Neuronal stem cell (in vitro differentiated cells): ENCODE results near the gene FGGY.

Source experiments
- DNase-seq: peaks from one replicate; pipeline ENCODE4 v3.0.0-alpha.2; 2013; ENCODE audit warnings: low spot score
- H2AFZ ChIP-seq: one replicate; pipeline ENCODE4 v1.6.1; 2013; ENCODE audit warnings: mild to moderate bottlenecking, low read length, inconsistent platforms
- H2AK5ac ChIP-seq: 2 replicates; pipeline ENCODE4 v1.6.1; 2013; ENCODE audit warnings: low read depth, mild to moderate bottlenecking, inconsistent platforms, low read length, moderate library complexity, mixed read lengths
- H2BK120ac ChIP-seq: 2 replicates; pipeline ENCODE4 v1.6.1; 2013; ENCODE audit warnings: low read depth, mild to moderate bottlenecking, inconsistent platforms, low read length, moderate library complexity, mixed read lengths
- H2BK12ac ChIP-seq: one replicate; pipeline ENCODE4 v1.6.1; 2013; ENCODE audit warnings: low read length, inconsistent platforms
- H2BK15ac ChIP-seq: 2 replicates; pipeline ENCODE4 v1.6.1; 2013; ENCODE audit warnings: mild to moderate bottlenecking, low read length, inconsistent platforms, mixed read lengths
- H2BK5ac ChIP-seq: one replicate; pipeline ENCODE4 v1.6.1; 2013; ENCODE audit warnings: inconsistent platforms, mild to moderate bottlenecking, low read length, moderate library complexity
- H3K14ac ChIP-seq: one replicate; pipeline ENCODE4 v1.6.1; 2013; ENCODE audit warnings: low read length, inconsistent platforms
- H3K18ac ChIP-seq: 2 replicates; pipeline ENCODE4 v1.6.1; 2013; ENCODE audit warnings: low read length, inconsistent platforms
- H3K23ac ChIP-seq: 2 replicates; pipeline ENCODE4 v1.6.1; 2013; ENCODE audit warnings: low read depth, mild to moderate bottlenecking, mixed read lengths, low read length, inconsistent platforms; ENCODE audit not compliant: poor library complexity
- H3K27ac ChIP-seq: replicated peaks from 3 replicates; pipeline ENCODE4 v1.5.1; 2013; ENCODE audit warnings: low read length, inconsistent platforms
- H3K27me3 ChIP-seq, 3 experiments: 2 replicates each; pipeline ENCODE4 v1.6.1; 2013; ENCODE audit warnings: low read length in 3 of 3, mild to moderate bottlenecking in 2 of 3, inconsistent platforms in 1 of 3, low read depth in 1 of 3, mixed read lengths in 1 of 3, moderate library complexity in 1 of 3; ENCODE audit not compliant: control insufficient read depth in 3 of 3, insufficient read depth in 3 of 3
- H3K36me3 ChIP-seq, 2 donors: replicated peaks in 1 of 2; 2 replicates each; pipeline ENCODE4 v1.6.1; 2013; ENCODE audit warnings: low read length in 2 of 2; ENCODE audit not compliant: control insufficient read depth in 2 of 2, insufficient read depth in 2 of 2
- H3K4ac ChIP-seq: 2 replicates; pipeline ENCODE4 v1.6.1; 2013; ENCODE audit warnings: inconsistent platforms, mild to moderate bottlenecking, low read length, moderate library complexity
- H3K4me1 ChIP-seq, 2 donors: 1 replicate in 1 of 2; 2 replicates in 1 of 2; pipeline ENCODE4 v1.6.1; 2013; ENCODE audit warnings: low read length in 2 of 2, low read depth in 1 of 2; ENCODE audit not compliant: control insufficient read depth in 2 of 2, insufficient read depth in 1 of 2
- H3K4me2 ChIP-seq: one replicate; pipeline ENCODE4 v1.6.1; 2013; ENCODE audit warnings: mild to moderate bottlenecking, low read length, inconsistent platforms; ENCODE audit not compliant: insufficient read depth, poor library complexity, severe bottlenecking
- H3K4me3 ChIP-seq, 2 donors: 2 replicates each; pipeline ENCODE4 v1.5.1; 2013; ENCODE audit warnings: low read length in 2 of 2, mild to moderate bottlenecking in 2 of 2, inconsistent platforms in 1 of 2, moderate library complexity in 1 of 2
- H3K79me1 ChIP-seq: one replicate; pipeline ENCODE4 v1.6.1; 2013; ENCODE audit warnings: low read depth, mild to moderate bottlenecking, inconsistent platforms, low read length, moderate library complexity
- H3K9ac ChIP-seq: one replicate; pipeline ENCODE4 v1.6.1; 2013; ENCODE audit warnings: mild to moderate bottlenecking, low read depth, low read length, inconsistent platforms; ENCODE audit not compliant: poor library complexity
- H3K9me3 ChIP-seq, 2 donors: replicated peaks in 1 of 2; 2 replicates each; pipeline versions ENCODE3 to v1.6.1; 2013; ENCODE audit warnings: low read length in 2 of 2, mild to moderate bottlenecking in 2 of 2, inconsistent platforms in 1 of 2, low read depth in 1 of 2, mixed read lengths in 1 of 2, moderate library complexity in 1 of 2; ENCODE audit not compliant: control insufficient read depth in 2 of 2, insufficient read depth in 1 of 2
- H4K8ac ChIP-seq: one replicate; pipeline ENCODE4 v1.6.1; 2013; ENCODE audit warnings: low read depth, mild to moderate bottlenecking, inconsistent platforms, low read length, moderate library complexity
- H4K91ac ChIP-seq: one replicate; pipeline ENCODE4 v1.6.1; 2013; ENCODE audit warnings: low read length, low read depth, mild to moderate bottlenecking, inconsistent platforms; ENCODE audit not compliant: poor library complexity
- WGBS, 2 donors: extraction: QIAGEN DNeasy Blood & Tissue Kit; methylation state at CpG; one replicate each; pipeline ENCODE4 v1.1.7; 2013; ENCODE audit warnings: missing lambda C conversion rate in 2 of 2, mixed read lengths in 1 of 2; ENCODE audit not compliant: insufficient read length in 2 of 2, insufficient replicate concordance in 1 of 2; ENCODE audit errors: extremely low coverage in 2 of 2; 5-methylcytosine and 5-hydroxymethylcytosine counted together

FGGY gene

DNA sequence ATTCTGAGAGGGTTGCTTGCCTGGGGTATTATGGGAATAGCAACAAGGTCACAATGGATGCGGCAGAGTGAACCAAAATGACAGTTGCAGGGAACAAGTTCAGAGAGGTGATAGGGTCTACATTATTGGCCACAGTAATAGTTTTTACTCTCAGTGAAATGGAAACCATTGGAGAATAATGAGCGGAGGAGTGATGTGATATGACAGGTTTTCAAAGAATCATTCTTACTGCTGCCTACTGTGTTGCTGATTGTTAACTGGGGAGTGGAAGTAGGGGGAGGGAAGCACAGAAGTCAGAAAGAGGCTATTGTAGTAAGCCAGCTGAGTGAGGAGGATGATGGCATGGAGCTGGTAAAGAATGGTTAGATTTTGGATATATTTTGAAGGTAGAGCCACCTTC, 322.7 kb downstream of the FGGY start:
- Histone ChIP-seq H2AK5ac (no peak overlapping the region), H2BK5ac (no peak overlapping the region), H4K91ac (no peak overlapping the region), H3K4ac (no peak overlapping the region), H3K9me3 (no peaks in the 10 kb centered on the region), H3K36me3 (no peaks in the 10 kb centered on the region), H3K9ac (no peak overlapping the region), H2BK15ac (no peak overlapping the region), H3K4me2 (no peak overlapping the region), H2BK12ac (no peak overlapping the region), H3K27ac (no peak overlapping the region), H2BK120ac (no peak overlapping the region), H3K14ac (no peak overlapping the region), H3K18ac (no peak overlapping the region), H3K4me1 (peaks cover 0 to 4% of the 10 kb centered on the region in 2 donors), H3K23ac (no peak overlapping the region), H2AFZ (no peak overlapping the region), H4K8ac (no peak overlapping the region), H3K4me3 (no peak overlapping the region), H3K27me3 (no peaks in the 10 kb centered on the region), H3K79me1 (no peaks in the 10 kb centered on the region)
- WGBS, 2 donors, result no CpG with 5 or more reads among the region's 2 CpGs
- no peak for DNase-seq

DNA sequence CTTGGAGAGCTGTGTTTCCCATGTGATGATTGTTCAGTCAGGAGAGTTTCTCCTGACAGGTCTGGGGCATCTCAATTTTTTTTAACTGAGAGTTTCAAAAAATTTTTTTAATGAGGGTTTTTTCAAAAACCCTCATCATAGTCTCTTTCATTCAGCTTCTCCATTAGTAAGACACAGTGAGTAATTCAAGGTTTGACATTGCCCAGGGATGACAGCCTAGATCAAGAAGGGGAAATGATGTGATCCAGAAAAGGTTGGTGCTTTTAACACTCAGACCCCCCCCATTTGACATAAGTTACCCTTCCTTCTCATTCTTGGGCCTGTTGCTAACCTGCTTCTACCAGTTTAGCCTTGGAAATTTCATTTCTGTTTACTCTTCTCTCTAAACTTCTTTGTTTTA, 328.5 kb downstream of the FGGY start:
- Histone ChIP-seq H3K27ac (no peak overlapping the region), H3K36me3 (no peaks in the 10 kb centered on the region), H3K4me3 (no peak overlapping the region), H3K23ac (no peak overlapping the region), H2BK15ac (no peak overlapping the region), H2BK12ac (no peak overlapping the region), H3K4ac (no peak overlapping the region), H4K91ac (no peak overlapping the region), H3K18ac (no peak overlapping the region), H3K9ac (no peak overlapping the region), H4K8ac (no peak overlapping the region), H3K4me2 (no peak overlapping the region), H2BK5ac (no peak overlapping the region), H3K14ac (no peak overlapping the region), H3K4me1 (no peaks in the 10 kb centered on the region), H3K27me3 (no peaks in the 10 kb centered on the region), H2AFZ (no peak overlapping the region), H2AK5ac (no peak overlapping the region), H3K79me1 (no peaks in the 10 kb centered on the region), H3K9me3 (no peaks in the 10 kb centered on the region), H2BK120ac (no peak overlapping the region)
- DNase-seq, result no peak

DNA sequence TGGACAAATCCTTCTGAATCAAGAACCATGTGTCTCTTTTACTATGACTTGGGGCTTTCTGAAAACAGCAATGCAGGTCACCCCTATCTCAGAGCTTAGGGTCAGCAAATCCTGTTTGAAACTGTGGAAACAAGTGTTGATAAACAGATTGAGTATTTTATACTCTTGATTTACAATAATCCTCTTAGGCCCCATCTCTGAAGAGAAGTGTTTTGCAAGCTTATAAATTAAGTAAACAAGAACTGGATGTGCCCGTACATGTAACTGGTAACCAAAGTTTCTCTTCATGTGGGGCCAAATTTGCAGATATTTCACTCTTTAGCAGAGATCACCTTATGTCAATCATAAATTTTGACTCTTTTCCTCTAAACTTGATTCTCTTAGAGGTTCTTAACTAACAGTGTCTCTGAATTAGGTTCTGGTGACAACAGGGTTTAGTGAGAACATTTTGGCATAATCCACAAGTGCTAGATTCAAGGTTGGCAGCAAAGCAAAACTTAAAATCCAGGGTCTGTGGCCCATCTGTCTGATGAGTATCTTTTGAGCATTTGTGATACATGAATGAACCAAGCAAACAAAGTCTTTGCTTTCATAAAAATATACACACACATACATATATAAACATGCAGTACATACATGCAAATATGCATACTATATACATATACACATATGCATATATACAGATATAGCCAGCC, 334.8 kb downstream of the FGGY start:
- no peak overlapping the region for H3K27ac ChIP-seq
- DNase-seq, result no peak
- H4K91ac ChIP-seq, result no peak overlapping the region
- no peak overlapping the region for H2BK5ac ChIP-seq
- H3K4me1 ChIP-seq, result no peaks in the 10 kb centered on the region
- WGBS, 2 donors, result no CpG with 5 or more reads among the region's 1 CpG
- no peak overlapping the region for H4K8ac ChIP-seq
- H3K18ac ChIP-seq, result no peak overlapping the region
- H3K4ac ChIP-seq, result no peak overlapping the region
- H3K9me3 ChIP-seq, result no peaks in the 10 kb centered on the region
- no peak overlapping the region for H2BK12ac ChIP-seq
- no peak overlapping the region for H2AK5ac ChIP-seq
- no peaks in the 10 kb centered on the region for H3K36me3 ChIP-seq
- H3K23ac ChIP-seq, result no peak overlapping the region
- no peak overlapping the region for H2BK120ac ChIP-seq
- no peaks in the 10 kb centered on the region for H3K27me3 ChIP-seq
- no peak overlapping the region for H3K14ac ChIP-seq
- no peak overlapping the region for H3K9ac ChIP-seq
- no peaks in the 10 kb centered on the region for H3K79me1 ChIP-seq
- no peak overlapping the region for H3K4me2 ChIP-seq
- no peak overlapping the region for H2BK15ac ChIP-seq
- no peak overlapping the region for H3K4me3 ChIP-seq
- no peak overlapping the region for H2AFZ ChIP-seq

DNA sequence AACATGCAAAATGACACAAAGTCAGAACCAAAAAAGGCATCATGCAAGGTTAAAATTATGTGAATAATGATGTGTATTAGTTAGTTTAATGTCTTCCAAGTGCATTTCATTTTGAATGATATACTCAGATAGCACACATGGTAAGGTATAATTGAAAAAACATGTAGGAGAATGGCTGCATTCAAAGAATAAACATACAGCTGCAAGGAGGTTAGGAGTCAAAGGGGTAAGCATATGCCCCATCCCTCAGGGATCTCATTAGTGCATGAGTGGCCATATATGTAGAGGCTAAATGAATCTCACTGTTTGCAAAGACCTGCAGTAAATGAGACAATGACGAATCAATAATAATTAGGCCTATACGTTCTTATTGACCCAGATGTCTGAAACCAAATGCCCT, 338.2 kb downstream of the FGGY start:
- Histone ChIP-seq H3K4me2 (no peak overlapping the region), H3K18ac (no peak overlapping the region), H3K4ac (no peak overlapping the region), H3K79me1 (no peaks in the 10 kb centered on the region), H4K8ac (no peak overlapping the region), H3K14ac (no peak overlapping the region), H4K91ac (no peak overlapping the region), H3K27me3 (no peaks in the 10 kb centered on the region), H3K27ac (no peak overlapping the region), H3K9me3 (no peaks in the 10 kb centered on the region), H3K9ac (no peak overlapping the region), H3K36me3 (no peaks in the 10 kb centered on the region), H3K23ac (no peak overlapping the region), H2BK12ac (no peak overlapping the region), H2BK15ac (no peak overlapping the region), H2BK5ac (no peak overlapping the region), H3K4me1 (peaks cover 4 to 19% of the 10 kb centered on the region in 2 donors), H3K4me3 (no peak overlapping the region), H2AK5ac (no peak overlapping the region), H2BK120ac (no peak overlapping the region), H2AFZ (no peak overlapping the region)
- no peak for DNase-seq
- no CpG with 5 or more reads among the region's 2 CpGs for WGBS, 2 donors
